HG03139 (cell line): ENCODE results near the gene PDE2A.
"Not testable (repeated sequence)": the region's sequence is repeated elsewhere in the genome, so short reads cannot be mapped to it uniquely, and the experiment has no call there.

Experiments
- ATAC-seq: cut with Tn5 transposase; IDR thresholded peaks from one replicate; pipeline ENCODE4 v1.9.1; 2021; ENCODE audit not compliant: unreplicated experiment

Gene PDE2A

DNA sequence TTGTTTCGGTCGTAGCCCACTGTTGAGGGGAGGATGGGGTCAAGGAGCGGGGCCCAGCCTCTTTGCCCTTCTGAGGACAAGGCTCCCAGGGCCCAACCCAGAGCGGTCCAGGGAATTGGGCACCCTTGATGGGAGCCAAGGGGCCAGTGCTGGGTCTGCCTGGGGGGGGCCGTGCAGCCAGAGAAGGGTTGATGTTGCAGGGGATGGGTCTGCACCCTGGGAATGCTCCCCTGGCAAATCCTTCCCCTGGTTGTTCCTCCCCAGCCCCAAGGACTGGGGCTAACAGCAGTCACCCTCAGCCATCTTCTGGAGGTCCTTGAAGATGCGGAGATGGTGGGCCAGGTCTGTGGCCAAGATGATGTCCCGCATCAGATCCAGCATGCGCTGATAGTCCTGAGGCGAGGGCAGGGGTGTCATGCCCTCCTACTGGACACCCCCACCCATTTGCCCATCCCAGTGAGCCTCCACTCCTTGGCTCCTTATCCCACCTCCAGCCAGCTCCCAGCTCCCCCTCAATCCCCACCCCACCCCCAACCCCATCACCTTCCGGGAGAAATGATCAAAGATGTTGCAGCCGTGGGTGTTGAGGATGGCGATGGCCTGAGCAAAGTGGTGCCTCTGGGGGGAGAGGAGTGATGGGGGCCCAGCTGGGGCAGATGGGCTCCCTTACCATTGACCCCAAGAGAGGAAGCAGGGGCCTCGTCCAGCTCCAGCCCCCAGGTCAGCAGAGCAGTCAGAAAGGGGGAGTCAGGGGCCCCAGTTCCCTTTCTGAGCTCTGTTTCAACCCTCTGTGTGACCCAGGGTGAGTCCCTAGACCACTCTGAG is 95.0 kb downstream of the PDE2A start:
- no peak for ATAC-seq

- ATAC-seq = no peak
Observed at GRCh38 chr11:72578566-72578965, 95.7 kb downstream of the PDE2A start.

GRCh38 chr11:72578051-72578450 is 96.2 kb downstream of the PDE2A start:
- no peak for ATAC-seq

GRCh38 chr11:72577271-72577721 is 96.9 kb downstream of the PDE2A start:
- no peak for ATAC-seq

DNA sequence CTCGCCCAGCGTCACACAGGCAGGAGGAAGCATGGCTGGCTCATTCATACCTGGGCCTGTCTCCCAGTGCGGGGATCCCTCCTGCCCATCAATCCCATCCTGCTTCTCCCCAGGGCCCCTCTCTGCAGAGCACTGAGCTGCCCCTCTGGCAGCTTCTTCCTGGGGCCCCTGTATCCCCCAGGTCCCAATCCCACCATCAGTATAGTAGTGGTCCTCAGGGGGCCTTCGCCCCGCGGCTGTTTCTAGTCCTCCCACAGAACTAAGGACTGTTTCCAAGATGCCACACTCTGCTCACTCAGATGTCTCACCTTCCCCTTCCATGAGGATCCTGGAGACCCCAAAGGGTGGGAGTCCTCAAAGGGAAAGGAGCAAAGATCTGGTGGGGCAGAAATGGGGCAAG is 97.6 kb downstream of the PDE2A start:
- no peak for ATAC-seq

- no peak for ATAC-seq
Observed at GRCh38 chr11:72576243-72576595, 98.0 kb downstream of the PDE2A start.

DNA sequence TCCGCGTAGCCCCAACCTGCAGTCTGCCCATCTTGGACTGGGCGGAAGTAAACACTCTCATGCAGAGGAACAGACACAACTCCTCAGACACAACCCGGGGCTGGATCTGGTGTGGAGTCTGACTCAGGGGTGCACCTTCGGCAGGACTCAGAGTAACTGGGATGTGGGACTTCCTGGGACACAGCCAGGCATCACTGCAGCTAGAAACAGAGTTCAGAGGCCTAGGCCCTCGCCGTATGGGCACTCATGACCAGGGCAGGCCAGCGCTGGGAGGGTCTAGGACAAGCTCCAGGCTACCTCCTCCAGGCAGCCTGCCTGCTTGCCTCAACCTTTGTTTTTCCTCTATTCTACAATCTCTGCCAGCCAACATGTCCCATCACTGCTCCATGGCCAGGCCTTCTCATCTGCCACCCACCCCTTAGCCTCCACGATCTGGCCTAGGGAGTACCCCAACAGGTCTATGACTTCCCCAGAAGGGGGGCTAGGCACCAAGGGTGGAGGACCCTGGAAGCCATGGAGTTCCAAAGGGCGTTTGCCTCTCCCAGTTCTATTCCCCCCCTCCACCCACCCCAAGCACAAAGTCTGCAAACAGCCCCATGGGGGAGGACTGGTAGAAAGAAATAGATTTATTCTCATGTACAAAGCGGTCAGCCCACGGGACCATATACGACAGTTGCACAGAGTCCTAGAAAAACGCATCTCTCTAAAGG is 98.5 kb downstream of the PDE2A start:
- ATAC-seq = no peak

- no peak for ATAC-seq
Observed at GRCh38 chr11:72574548-72575460, 99.4 kb downstream of the PDE2A start.

DNA sequence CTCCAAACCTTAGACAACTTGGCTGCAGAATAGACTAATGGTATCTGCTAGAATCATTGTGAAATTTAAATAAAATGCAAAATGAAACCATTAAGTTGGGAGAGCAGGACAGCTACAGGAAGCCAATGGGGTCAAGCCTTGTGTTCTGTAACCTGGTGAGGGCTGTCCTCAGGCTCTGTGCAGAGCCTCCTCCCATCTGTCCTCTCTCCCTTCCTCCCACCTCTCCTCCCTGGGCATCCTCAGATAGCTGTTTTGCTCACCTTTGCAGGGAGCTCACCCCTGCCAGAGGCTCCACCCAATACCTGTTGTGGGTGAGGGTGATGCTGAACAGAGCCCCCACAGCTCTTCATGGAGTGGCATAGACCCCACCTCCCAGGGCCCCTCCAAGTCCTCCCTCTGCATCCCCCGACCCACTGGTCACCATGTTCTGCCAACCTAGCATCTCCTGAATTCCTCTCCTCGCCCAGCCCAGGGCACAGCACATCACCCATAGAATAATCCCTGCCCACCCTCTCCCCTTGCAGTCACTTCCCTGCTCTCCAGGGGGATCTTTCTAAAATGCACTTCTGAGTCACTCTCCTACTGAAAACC is 100.3 kb downstream of the PDE2A start:
- ATAC-seq = no peak

GRCh38 chr11:72573072-72573854 is 101.0 kb downstream of the PDE2A start:
- ATAC-seq = no peak

DNA sequence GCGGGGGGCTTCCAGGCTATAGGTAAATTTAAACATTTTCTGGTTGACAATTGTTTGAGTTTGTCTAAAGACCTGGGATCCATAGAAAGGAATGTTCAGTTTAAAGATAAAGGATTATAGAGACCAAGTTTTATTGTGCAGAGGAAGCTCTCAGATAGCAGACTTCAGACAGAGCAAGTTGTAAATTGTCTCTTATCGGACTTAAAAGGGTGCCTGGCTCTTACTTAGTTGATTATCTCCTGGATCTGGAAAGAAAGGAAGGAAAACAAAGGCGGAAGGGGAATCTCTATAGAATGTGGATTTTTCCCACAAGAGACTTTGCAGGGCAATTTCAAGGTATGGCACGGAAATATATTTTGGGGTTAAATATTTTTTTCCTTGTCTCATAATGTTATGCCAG is 101.7 kb downstream of the PDE2A start:
- ATAC-seq = not testable (repeated sequence)

DNA sequence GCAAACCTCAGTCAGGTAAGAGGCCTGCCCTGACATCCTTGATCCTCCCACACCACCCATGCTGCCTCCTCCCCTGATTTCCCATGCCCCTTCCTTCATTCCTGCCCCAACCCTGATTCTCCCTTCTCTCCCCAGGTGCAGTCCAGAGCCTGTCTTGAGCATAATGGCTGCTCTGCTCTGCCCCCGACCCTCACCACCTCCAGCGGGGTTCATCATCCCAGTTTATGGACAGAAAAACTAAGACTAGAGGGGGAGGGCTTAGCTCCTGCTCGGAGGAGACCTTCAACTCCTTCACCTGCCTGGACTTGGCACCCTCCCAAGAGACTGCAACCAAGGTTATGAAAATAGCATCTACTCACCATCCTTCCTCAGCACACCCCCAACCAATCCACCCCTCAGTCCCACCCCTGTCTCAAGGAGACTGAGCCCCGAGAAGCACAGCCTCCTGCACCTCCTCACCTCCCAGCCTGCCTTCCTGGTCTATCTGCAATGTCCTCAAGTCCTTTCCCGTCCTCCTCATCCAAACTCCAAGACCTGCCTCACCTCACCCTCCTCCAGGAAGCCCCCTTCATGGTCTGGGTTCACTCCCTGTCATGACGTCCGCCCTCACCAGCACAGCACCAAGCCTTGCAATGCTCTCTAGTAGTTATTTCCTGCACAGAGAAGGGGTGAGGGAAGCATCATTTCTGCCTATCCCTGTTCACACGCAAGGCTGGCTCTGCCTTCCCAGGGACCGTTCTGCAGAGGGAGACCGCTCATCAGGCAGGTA is 103.1 kb downstream of the PDE2A start:
- ATAC-seq = no peak

- ATAC-seq = no peak
Observed at GRCh38 chr11:72569966-72570892, 104.0 kb downstream of the PDE2A start.

- no peak for ATAC-seq
Observed at GRCh38 chr11:72568861-72569260, 105.4 kb downstream of the PDE2A start.

GRCh38 chr11:72562431-72562830 is 111.8 kb downstream of the PDE2A start:
- no peak for ATAC-seq

DNA sequence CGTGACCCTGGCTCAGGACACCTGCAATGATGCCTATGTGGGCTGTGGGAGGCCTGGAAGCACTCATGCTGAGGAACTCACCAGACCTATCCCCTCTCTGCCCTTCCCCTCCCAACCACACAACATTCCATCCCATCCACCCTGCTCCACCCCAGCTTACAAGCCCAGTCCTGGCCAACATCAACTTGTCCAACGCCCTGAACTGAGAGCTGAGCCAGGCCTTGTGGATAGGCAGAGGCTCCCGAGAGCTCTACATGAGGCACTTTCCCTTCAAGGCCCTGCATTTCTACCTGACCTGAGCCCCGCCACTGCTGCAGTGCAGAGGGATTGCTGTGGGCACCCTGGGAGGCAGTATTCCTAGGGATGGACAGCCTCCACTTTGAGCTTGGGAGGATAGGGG is 112.4 kb downstream of the PDE2A start:
- no peak for ATAC-seq

DNA sequence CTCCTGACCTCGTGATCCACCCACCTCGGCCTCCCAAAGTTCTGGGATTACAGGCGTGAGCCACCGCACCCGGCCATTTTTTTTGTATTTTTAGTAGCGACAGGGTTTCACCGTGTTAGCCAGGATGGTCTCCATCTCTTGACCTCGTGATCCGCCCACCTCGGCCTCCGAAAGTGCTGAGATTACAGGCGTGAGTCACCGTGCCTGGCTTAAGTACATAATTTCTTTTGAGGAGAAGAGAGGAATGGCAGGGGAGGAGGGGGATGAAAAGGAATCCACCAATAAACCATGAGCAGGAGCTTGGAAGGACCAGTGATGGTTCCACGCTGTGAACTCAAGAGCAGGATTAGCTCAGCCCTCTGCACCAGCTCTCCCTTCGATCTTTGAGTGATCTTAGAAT is 113.4 kb downstream of the PDE2A start:
- not testable (repeated sequence) for ATAC-seq

- ATAC-seq = no peak
Observed at GRCh38 chr11:72556433-72556832, 117.8 kb downstream of the PDE2A start.
